Measurements from ENCODE around the gene LRP3. TPM values are rescaled to one million over a fixed set of nuclear protein-coding genes. Genes with fewer than 3 reads are reported as not detected.

LRP3 gene
- polyA plus RNA-seq, 1 donor from 2014 or later: 60.1 TPM

- Histone ChIP-seq H2AFZ (ENCODE audit: low read depth, low read length) (no peak overlapping the region), H3K27me3 (ENCODE audit: insufficient read depth, low read depth, low read length) (no peaks in the 10 kb centered on the region), H3K4me2 (ENCODE audit: low read length) (no peak overlapping the region), H4K20me1 (ENCODE audit: insufficient read depth) (no peaks in the 10 kb centered on the region), H3K79me2 (replicated peaks; ENCODE audit: insufficient read depth, low read length) (no peaks in the 10 kb centered on the region), H3K9me2 (ENCODE audit: insufficient read depth, low read length) (no peaks in the 10 kb centered on the region), H3K4me3 (ENCODE audit: low read length) (no peak overlapping the region), H3F3A (ENCODE audit: insufficient read depth, low read length, poor library complexity, severe bottlenecking) (no peaks in the 10 kb centered on the region), H3K27ac (ENCODE audit: low read length) (no peak overlapping the region), H3K9me3 (ENCODE audit: low read length) (no peaks in the 10 kb centered on the region), H3K36me3 (ENCODE audit: insufficient read depth, low read length) (no peaks in the 10 kb centered on the region), H3K9ac (ENCODE audit: low read length) (no peak overlapping the region)
- no peak for TF ChIP-seq EP300 (conservative IDR thresholded peaks at IDR 0.05; ENCODE audit: poor library complexity, severe bottlenecking)
- TF ChIP-seq MXI1 (conservative IDR thresholded peaks at IDR 0.05; ENCODE audit: poor library complexity, severe bottlenecking): no peak
- TF ChIP-seq TAF1 (IDR thresholded peaks at IDR 0.05; ENCODE audit: low read depth): no peak
- no peak for TF ChIP-seq SMC3 (conservative IDR thresholded peaks at IDR 0.05; ENCODE audit: poor library complexity)
- TF ChIP-seq RAD21 (conservative IDR thresholded peaks at IDR 0.05): no peak
- TF ChIP-seq REST (IDR thresholded peaks at IDR 0.05; ENCODE audit: borderline replicate concordance): no peak
- no peak for TF ChIP-seq CTCF (IDR thresholded peaks at IDR 0.05; ENCODE audit: poor library complexity, severe bottlenecking)
- TF ChIP-seq POLR2AphosphoS5 (IDR thresholded peaks at IDR 0.05): no peak
- no peak for TF ChIP-seq EZH2 (IDR thresholded peaks at IDR 0.05; ENCODE audit: borderline replicate concordance, insufficient read depth, low read length, poor library complexity, severe bottlenecking)
Observed at GRCh38 chr19:33238481-33239149, 44.5 kb downstream of the LRP3 start.

- Histone ChIP-seq H3F3A (ENCODE audit: insufficient read depth, low read length, poor library complexity, severe bottlenecking) (no peaks in the 10 kb centered on the region), H3K27ac (ENCODE audit: low read length) (no peak overlapping the region), H3K4me2 (ENCODE audit: low read length) (no peak overlapping the region), H3K9me2 (ENCODE audit: insufficient read depth, low read length) (no peaks in the 10 kb centered on the region), H3K9me3 (ENCODE audit: low read length) (no peaks in the 10 kb centered on the region), H2AFZ (ENCODE audit: low read depth, low read length) (no peak overlapping the region), H3K9ac (ENCODE audit: low read length) (no peak overlapping the region), H3K27me3 (ENCODE audit: insufficient read depth, low read depth, low read length) (no peaks in the 10 kb centered on the region), H3K36me3 (ENCODE audit: insufficient read depth, low read length) (no peaks in the 10 kb centered on the region), H3K4me3 (ENCODE audit: low read length) (no peak overlapping the region), H4K20me1 (ENCODE audit: insufficient read depth) (no peaks in the 10 kb centered on the region), H3K79me2 (replicated peaks; ENCODE audit: insufficient read depth, low read length) (no peaks in the 10 kb centered on the region)
- TF ChIP-seq TAF1 (IDR thresholded peaks at IDR 0.05; ENCODE audit: low read depth) (no peak), POLR2AphosphoS5 (IDR thresholded peaks at IDR 0.05) (no peak), REST (IDR thresholded peaks at IDR 0.05; ENCODE audit: borderline replicate concordance) (no peak), EP300 (conservative IDR thresholded peaks at IDR 0.05; ENCODE audit: poor library complexity, severe bottlenecking) (no peak), CTCF (IDR thresholded peaks at IDR 0.05; ENCODE audit: poor library complexity, severe bottlenecking) (no peak), SMC3 (conservative IDR thresholded peaks at IDR 0.05; ENCODE audit: poor library complexity) (no peak), EZH2 (IDR thresholded peaks at IDR 0.05; ENCODE audit: borderline replicate concordance, insufficient read depth, low read length, poor library complexity, severe bottlenecking) (no peak), RAD21 (conservative IDR thresholded peaks at IDR 0.05) (no peak), MXI1 (conservative IDR thresholded peaks at IDR 0.05; ENCODE audit: poor library complexity, severe bottlenecking) (no peak)
Observed at GRCh38 chr19:33239223-33239975, 45.3 kb downstream of the LRP3 start.

All from neural cell (in vitro differentiated cells).